Sigmoid colon (tissue), 7 donors: ENCODE measurements around the gene RHOT1. TPM values are rescaled to one million over a fixed set of nuclear protein-coding genes. Genes with fewer than 3 reads are reported as not detected.
"Not testable (repeated sequence)": the region's sequence is repeated elsewhere in the genome, so short reads cannot be mapped to it uniquely, and the experiment has no call there.

Experiments used
- DNase-seq: peaks from one replicate; pipeline ENCODE4 v3.0.0-alpha.2; 2019
- H3K27ac ChIP-seq, 4 donors: fragments of 200-600 bp; sonication (generic); one replicate each; pipeline ENCODE4 v1.5.1; 2016 to 2019; ENCODE audit warnings: mild to moderate bottlenecking in 1 of 4
- H3K27me3 ChIP-seq, 3 donors: fragments of 200-600 bp; sonication (generic); one replicate each; pipeline ENCODE4 v1.5.1; 2019; ENCODE audit warnings: mild to moderate bottlenecking in 1 of 3
- H3K36me3 ChIP-seq, 4 donors: fragments of 200-600 bp; sonication (generic); one replicate each; pipeline ENCODE4 v1.5.1; 2016 to 2019
- H3K4me1 ChIP-seq, 4 donors: fragments of 200-600 bp; sonication (generic); one replicate each; pipeline ENCODE4 v1.5.1; 2017 to 2019
- H3K4me3 ChIP-seq, 4 donors: fragments of 200-600 bp; sonication (generic); one replicate each; pipeline ENCODE4 v1.5.1; 2017 to 2019; ENCODE audit warnings: mild to moderate bottlenecking in 2 of 4, moderate library complexity in 1 of 4
- H3K9me3 ChIP-seq, 4 donors: fragments of 200-600 bp in 3 of 4; sonication (generic) in 3 of 4; one replicate each; pipeline versions ENCODE4 v1.5.1 to v1.6.1; 2013 to 2019
- EP300 ChIP-seq, 4 donors: sonication (generic); formaldehyde crosslinking; IDR thresholded peaks; one replicate each; pipeline ENCODE4 v1.6.1; 2017; ENCODE audit warnings: antibody characterized with exemption in 4 of 4
- POLR2A ChIP-seq, 2 donors: fragments of 450-650 bp; IDR thresholded peaks; one replicate each; pipeline ENCODE4 v1.6.1; 2016; ENCODE audit warnings: antibody characterized with exemption in 2 of 2, mild to moderate bottlenecking in 2 of 2, moderate library complexity in 2 of 2
- POLR2AphosphoS5 ChIP-seq, 4 donors: sonication (generic); formaldehyde crosslinking; IDR thresholded peaks; one replicate each; pipeline ENCODE4 v1.6.1; 2017; ENCODE audit warnings: antibody characterized with exemption in 4 of 4
- WGBS, 2 donors: extraction: QIAGEN DNeasy Blood & Tissue Kit; methylation state at CpG; one replicate each; pipeline ENCODE4 v1.1.7; 2013; 5-methylcytosine and 5-hydroxymethylcytosine counted together
- intact Hi-C: fragments of 100-400 bp; cut with DNase I; formaldehyde crosslinking; loops from one replicate; pipeline ENCODE4 v1.15.1; 2023
- polyA plus RNA-seq, 3 donors: library from polyadenylated mRNA; stranded (reverse); fragments of 200-250 nt; gene quantifications; one replicate each; pipeline ENCODE4 v1.2.3, GENCODE V29; 2013
- total RNA-seq, 4 donors: library from RNA; depleted of rRNA; stranded (reverse); fragments of >200 nt; gene quantifications; one replicate each; pipeline ENCODE4 v1.1.0, GENCODE V29; 2016
- TF ChIP-seq, protein P1 (sequence below), 4 experiments: fragments of 450-650 bp in 3 of 4; fragments of 200-600 bp in 1 of 4; IDR thresholded peaks; one replicate each; pipeline ENCODE4 v1.5.1; 2016 to 2019; ENCODE audit warnings: antibody characterized with exemption in 4 of 4, mild to moderate bottlenecking in 3 of 4, moderate library complexity in 2 of 4
- donor health status: healthy with polysubstance abuse.
- donor health status: Bipolar disorder and iron deficiency.
- donor health status: healthy.

RHOT1 gene
- total and polyA plus RNA-seq, 7 donors: 17.0 to 71.5 (median 48.9) TPM

DNA sequence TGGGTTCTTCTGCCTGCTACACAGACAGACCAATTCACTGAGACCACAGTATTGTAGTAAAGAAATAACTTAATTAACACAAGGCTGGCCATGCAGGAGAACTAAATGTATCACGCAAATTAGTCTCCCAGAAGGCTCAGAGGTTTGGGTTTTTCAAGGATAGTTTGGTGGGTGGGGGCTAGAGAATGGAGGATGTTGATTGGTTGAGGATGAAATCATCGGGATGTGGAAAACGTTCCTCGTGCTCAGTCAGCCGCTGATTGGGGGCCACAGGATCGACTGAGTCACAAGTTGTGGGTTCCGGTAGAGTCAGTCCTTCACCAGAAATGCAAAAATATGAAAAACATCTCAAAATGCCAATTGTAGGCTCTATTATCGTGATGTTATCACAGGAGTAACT lies 18.7 kb downstream of the RHOT1 start:
- DNase-seq: no peak
- intact Hi-C loops: no loop called here
- TF ChIP-seq POLR2A (IDR thresholded peaks at IDR 0.05): no peak
- TF ChIP-seq, protein P1, sequence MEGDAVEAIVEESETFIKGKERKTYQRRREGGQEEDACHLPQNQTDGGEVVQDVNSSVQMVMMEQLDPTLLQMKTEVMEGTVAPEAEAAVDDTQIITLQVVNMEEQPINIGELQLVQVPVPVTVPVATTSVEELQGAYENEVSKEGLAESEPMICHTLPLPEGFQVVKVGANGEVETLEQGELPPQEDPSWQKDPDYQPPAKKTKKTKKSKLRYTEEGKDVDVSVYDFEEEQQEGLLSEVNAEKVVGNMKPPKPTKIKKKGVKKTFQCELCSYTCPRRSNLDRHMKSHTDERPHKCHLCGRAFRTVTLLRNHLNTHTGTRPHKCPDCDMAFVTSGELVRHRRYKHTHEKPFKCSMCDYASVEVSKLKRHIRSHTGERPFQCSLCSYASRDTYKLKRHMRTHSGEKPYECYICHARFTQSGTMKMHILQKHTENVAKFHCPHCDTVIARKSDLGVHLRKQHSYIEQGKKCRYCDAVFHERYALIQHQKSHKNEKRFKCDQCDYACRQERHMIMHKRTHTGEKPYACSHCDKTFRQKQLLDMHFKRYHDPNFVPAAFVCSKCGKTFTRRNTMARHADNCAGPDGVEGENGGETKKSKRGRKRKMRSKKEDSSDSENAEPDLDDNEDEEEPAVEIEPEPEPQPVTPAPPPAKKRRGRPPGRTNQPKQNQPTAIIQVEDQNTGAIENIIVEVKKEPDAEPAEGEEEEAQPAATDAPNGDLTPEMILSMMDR (IDR thresholded peaks at IDR 0.05): no peak
- no peak for TF ChIP-seq EP300 (IDR thresholded peaks at IDR 0.05)
- TF ChIP-seq POLR2AphosphoS5 (IDR thresholded peaks at IDR 0.05): no peak
- Histone ChIP-seq H3K4me3 (no peak overlapping the region), H3K9me3 (no peaks in the 10 kb centered on the region), H3K27ac (no peak overlapping the region), H3K27me3 (no peaks in the 10 kb centered on the region), H3K36me3 (peaks cover 0 to 33% (median 5%) of the 10 kb centered on the region in 4 donors), H3K4me1 (peaks cover 0 to 16% (median 0%) of the 10 kb centered on the region in 4 donors)
- WGBS, 2 donors: 93 to 98% methylated on average over 8 of the region's 8 CpGs

DNA sequence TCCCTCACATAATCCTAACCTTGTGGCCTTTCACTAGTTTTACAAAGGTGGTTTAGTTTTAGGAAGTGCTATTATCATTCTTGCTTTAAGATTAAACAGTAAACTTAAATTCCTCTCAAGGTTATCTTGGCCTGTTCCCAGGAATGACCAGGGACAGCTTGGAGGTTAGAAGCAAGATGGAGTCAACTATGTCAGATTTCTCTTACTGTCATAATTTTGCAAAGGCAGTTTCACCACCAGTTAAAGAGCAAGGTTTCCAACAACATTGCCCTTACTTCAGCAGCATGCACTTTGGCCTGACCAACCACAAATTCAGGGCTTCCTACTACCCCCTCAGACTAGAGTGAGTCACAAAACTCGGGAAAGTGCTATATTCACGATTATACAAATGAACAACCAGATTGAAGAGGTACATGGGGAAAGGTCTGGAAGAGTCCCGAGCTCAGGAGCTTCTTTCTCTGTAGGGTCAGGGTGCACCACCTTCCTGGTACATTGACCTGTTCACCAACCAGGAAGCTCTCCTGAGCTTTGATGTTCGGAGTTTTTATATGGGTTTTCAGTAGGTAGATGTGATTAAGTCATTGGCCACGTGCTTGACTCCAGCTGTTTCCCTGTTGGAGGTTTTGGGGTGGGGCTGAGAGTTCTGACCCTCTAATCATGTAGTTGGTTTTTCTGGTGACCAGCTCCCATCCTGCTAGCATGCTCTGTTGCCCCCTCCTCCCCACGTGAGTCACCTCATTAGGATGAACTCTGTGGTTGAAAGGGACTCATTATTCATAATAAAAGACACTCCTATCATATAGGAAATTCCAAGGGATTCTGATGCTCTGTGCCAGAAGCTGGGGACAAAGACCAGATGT lies 19.4 kb downstream of the RHOT1 start:
- Histone ChIP-seq H3K27me3 (no peaks in the 10 kb centered on the region), H3K27ac (no peak overlapping the region), H3K9me3 (peaks cover 0 to 4% (median 1%) of the 10 kb centered on the region in 4 donors), H3K4me3 (no peak overlapping the region), H3K4me1 (peaks cover 0 to 9% (median 0%) of the 10 kb centered on the region in 4 donors), H3K36me3 (peaks cover 0 to 31% (median 5%) of the 10 kb centered on the region in 4 donors)
- no peak for DNase-seq
- intact Hi-C loops: no loop called here
- WGBS, 2 donors: 61 to 77% methylated on average over 6 of the region's 6 CpGs
- no peak for TF ChIP-seq EP300 (IDR thresholded peaks at IDR 0.05)
- TF ChIP-seq, protein P1 (IDR thresholded peaks at IDR 0.05): no peak
- TF ChIP-seq POLR2A (IDR thresholded peaks at IDR 0.05): no peak
- no peak for TF ChIP-seq POLR2AphosphoS5 (IDR thresholded peaks at IDR 0.05)

DNA sequence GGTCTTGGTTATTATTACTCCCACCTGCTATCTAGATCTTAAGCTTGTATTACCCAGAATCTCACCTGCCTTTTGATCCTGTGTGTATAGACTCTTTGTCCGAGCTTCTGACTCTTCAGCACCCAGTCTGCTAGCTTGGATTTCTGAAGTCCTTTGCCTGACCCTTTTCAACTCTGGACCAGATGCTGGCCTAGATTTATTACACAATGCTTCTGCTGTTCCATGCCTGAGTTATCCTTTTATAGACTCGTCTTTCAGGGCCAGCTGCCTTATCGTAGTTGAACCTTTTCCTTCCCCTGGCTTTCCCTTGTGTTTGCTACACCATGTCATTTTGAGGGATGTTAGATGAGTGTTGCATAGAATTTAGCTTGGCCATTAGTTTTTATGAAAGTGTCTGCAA lies 32.6 kb downstream of the RHOT1 start:
- H3K36me3 ChIP-seq: peaks cover 0 to 56% (median 15%) of the 10 kb centered on the region in 4 donors
- no peak for DNase-seq
- 90 to 91% methylated on average over 3 of the region's 3 CpGs for WGBS, 2 donors
- peaks cover 0 to 2% (median 0%) of the 10 kb centered on the region in 4 donors for H3K9me3 ChIP-seq
- H3K4me1 ChIP-seq: peaks cover 0 to 4% (median 0%) of the 10 kb centered on the region in 4 donors
- H3K27me3 ChIP-seq: no peaks in the 10 kb centered on the region
- TF ChIP-seq POLR2A (IDR thresholded peaks at IDR 0.05) (no peak), EP300 (IDR thresholded peaks at IDR 0.05) (no peak), POLR2AphosphoS5 (IDR thresholded peaks at IDR 0.05) (no peak)
- TF ChIP-seq, protein P1 (IDR thresholded peaks at IDR 0.05): no peak
- H3K4me3 ChIP-seq: no peak overlapping the region
- no peak overlapping the region for H3K27ac ChIP-seq
- intact Hi-C loops: no loop called here

DNA sequence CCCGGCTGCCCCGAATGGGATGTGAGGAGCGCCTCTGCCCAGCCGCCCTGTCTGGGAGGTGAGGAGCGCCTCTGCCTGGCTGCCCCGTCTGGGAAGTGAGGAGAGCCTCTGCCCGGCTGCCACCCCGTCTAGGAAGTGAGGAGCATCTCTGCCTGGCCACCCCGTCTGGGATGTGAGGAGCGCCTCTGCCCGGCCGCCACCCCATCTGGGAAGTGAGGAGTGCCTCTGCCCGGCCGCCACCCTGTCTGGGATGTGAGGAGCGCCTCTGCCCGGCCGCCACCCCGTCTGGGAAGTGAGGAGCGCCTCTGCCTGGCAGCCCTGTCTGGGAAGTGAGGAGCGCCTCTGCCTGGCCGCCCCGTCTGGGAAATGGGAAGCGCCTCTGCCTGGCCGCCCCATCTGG lies 36.4 kb downstream of the RHOT1 start:
- H3K9me3 ChIP-seq, intact Hi-C loops, DNase-seq, H3K4me1 ChIP-seq, H3K27ac ChIP-seq, H3K27me3 ChIP-seq, H3K4me3 ChIP-seq: not testable (repeated sequence)
- peaks cover 0 to 73% (median 19%) of the 10 kb centered on the region in 4 donors for H3K36me3 ChIP-seq
- WGBS, 2 donors: 98% methylated on average over 24 of the region's 24 CpGs

DNA sequence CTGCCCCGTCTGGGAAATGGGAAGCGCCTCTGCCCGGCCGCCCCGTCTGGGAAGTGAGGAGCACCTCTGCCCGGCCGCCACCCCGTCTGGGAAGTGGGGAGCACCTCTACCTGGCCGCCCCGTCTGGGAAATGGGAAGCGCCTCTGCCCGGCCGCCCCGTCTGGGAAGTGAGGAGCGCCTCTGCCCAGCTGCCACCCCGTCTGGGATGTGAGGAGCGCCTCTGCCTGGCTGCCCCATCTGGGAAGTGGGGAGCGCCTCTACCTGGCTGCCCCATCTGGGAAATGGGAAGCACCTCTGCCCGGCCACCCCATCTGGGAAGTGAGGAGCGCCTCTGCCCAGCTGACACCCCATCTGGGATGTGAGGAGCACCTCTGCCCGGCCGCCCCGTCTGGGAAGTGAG lies 36.8 kb downstream of the RHOT1 start:
- H3K9me3 ChIP-seq, intact Hi-C loops, DNase-seq, H3K27ac ChIP-seq, H3K4me3 ChIP-seq, H3K4me1 ChIP-seq, H3K27me3 ChIP-seq: not testable (repeated sequence)
- H3K36me3 ChIP-seq: peaks cover 0 to 74% (median 20%) of the 10 kb centered on the region in 4 donors
- WGBS, 2 donors: 98 to 99% methylated on average over 23 of the region's 23 CpGs

DNA sequence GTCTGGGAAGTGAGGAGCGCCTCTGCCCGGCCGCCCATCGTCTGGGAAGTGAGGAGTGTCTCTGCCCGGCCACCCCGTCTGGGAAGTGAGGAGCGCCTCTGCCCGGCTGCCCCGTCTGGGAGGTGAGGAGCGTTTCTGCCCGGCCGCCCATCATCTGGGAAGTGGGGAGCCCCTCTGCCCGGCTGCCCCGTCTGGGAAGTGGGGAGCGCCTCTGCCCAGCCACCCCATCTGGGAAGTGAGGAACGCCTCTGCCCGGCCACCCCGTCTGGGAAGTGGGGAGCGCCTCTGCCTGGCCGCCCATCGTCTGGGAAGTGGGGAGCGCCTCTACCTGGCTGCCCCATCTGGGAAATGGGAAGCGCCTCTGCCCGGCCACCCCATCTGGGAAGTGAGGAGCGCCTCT lies 37.2 kb downstream of the RHOT1 start:
- H3K4me1 ChIP-seq, H3K27me3 ChIP-seq, H3K27ac ChIP-seq, DNase-seq, intact Hi-C loops, H3K9me3 ChIP-seq, H3K4me3 ChIP-seq: not testable (repeated sequence)
- H3K36me3 ChIP-seq: peaks cover 0 to 77% (median 20%) of the 10 kb centered on the region in 4 donors
- WGBS, 2 donors: 97 to 98% methylated on average over 25 of the region's 25 CpGs

DNA sequence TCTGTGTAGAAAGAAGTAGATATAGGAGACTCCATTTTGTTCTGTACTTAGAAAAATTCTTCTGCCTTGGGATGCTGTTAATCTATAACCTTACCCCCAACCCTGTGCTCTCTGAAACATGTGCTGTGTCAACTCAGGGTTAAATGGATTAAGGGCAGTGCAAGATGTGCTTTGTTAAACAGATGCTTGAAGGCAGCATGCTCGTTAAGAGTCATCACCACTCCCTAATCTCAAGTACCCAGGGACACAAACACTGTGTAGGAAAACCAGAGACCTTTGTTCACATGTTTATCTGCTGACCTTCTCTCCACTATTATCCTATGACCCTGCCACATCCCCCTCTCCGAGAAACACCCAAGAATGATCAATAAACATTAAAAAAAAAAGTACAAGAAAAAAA lies 38.0 kb downstream of the RHOT1 start:
- DNase-seq, H3K4me3 ChIP-seq, H3K27me3 ChIP-seq, H3K9me3 ChIP-seq, H3K27ac ChIP-seq, intact Hi-C loops, H3K4me1 ChIP-seq: not testable (repeated sequence)
- peaks cover 0 to 77% (median 22%) of the 10 kb centered on the region in 4 donors for H3K36me3 ChIP-seq
- 73 to 77% methylated on average over 2 of the region's 2 CpGs for WGBS, 2 donors
